HEK293 (cell line): ENCODE data around the gene DBNL.

Experiments used
- CTCF ChIP-seq: fragments of 450-650 bp; formaldehyde crosslinking; IDR thresholded peaks from 2 replicates; pipeline ENCODE4 v1.5.1; 2016; ENCODE audit warnings: missing biosample characterization, missing genetic modification characterization
- MEIS1 ChIP-seq: sonication (generic); formaldehyde crosslinking; IDR thresholded peaks from 2 replicates; pipeline ENCODE4 v1.8.1; 2022; ENCODE audit warnings: missing genetic modification reagents, mild to moderate bottlenecking, borderline replicate concordance
- REST ChIP-seq: fragments of 450-650 bp; formaldehyde crosslinking; IDR thresholded peaks from 2 replicates; pipeline ENCODE4 v1.5.1; 2016; ENCODE audit warnings: missing biosample characterization, missing genetic modification characterization
- TCF7L2 ChIP-seq: IDR thresholded peaks from 2 replicates; pipeline ENCODE4 v1.6.1; 2011; ENCODE audit warnings: low read depth, mild to moderate bottlenecking, inconsistent platforms, low read length, moderate library complexity, borderline replicate concordance
- ZNF558 ChIP-seq: fragments of 450-650 bp; formaldehyde crosslinking; IDR thresholded peaks from 2 replicates; pipeline ENCODE4 v1.5.1; 2016; ENCODE audit warnings: missing biosample characterization, missing genetic modification characterization
- TF ChIP-seq, protein P1 (sequence below): fragments of 450-650 bp; formaldehyde crosslinking; IDR thresholded peaks from 2 replicates; pipeline ENCODE4 v1.5.1; 2016; ENCODE audit warnings: missing biosample characterization, missing genetic modification characterization, borderline replicate concordance

DNA sequence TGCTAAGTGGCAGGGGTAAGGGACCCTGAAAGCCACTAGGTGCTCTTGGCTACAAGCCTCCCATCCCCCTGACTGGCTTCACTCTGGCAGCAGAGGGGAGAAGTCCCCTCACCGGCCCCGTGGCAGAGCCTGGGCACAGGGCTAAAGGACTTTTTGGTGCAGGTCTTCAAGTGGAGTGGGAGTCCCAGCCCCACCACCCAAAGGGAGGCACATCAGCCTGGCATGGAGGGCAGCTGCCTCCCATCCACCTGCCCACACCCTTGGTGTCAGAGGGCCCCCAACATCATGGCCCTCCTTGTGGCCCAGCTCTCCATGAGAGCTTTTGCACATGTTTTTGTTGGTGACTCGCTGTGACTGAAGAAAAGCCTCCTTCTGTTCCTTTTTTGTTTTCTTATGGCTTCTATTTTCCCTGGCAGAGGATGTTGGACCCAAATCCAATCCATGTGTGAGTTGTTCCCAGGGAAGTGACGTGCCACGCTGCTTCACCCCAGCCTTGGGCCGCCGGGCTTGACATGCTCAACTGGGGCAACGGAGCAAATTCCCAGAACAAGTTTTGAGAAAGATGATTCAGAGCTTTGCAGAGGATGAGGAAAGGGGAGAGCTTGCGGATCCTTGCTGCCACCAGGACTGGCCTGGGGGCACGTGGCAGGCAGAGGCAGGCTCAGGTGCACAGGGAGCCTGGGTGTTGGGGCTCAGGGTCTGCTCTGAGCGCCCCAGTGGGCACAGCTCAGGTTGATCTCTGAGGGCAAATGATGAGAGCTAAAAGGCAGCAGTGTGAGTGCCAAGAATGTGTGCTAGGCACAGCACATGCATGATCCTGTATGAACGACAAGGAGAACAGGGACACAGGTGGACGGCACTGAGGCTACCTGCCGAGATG is 57.7 kb downstream of the DBNL start:
- no peak for TF ChIP-seq MEIS1 (CRISPR knock-in tag)
- TF ChIP-seq, protein P1, sequence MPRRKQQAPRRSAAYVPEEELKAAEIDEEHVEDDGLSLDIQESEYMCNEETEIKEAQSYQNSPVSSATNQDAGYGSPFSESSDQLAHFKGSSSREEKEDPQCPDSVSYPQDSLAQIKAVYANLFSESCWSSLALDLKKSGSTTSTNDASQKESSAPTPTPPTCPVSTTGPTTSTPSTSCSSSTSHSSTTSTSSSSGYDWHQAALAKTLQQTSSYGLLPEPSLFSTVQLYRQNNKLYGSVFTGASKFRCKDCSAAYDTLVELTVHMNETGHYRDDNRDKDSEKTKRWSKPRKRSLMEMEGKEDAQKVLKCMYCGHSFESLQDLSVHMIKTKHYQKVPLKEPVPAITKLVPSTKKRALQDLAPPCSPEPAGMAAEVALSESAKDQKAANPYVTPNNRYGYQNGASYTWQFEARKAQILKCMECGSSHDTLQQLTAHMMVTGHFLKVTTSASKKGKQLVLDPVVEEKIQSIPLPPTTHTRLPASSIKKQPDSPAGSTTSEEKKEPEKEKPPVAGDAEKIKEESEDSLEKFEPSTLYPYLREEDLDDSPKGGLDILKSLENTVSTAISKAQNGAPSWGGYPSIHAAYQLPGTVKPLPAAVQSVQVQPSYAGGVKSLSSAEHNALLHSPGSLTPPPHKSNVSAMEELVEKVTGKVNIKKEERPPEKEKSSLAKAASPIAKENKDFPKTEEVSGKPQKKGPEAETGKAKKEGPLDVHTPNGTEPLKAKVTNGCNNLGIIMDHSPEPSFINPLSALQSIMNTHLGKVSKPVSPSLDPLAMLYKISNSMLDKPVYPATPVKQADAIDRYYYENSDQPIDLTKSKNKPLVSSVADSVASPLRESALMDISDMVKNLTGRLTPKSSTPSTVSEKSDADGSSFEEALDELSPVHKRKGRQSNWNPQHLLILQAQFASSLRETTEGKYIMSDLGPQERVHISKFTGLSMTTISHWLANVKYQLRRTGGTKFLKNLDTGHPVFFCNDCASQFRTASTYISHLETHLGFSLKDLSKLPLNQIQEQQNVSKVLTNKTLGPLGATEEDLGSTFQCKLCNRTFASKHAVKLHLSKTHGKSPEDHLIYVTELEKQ, result no peak
- TF ChIP-seq ZNF558 (tag by site-specific recombination), result no peak
- TF ChIP-seq TCF7L2, result no peak
- TF ChIP-seq CTCF (tag by site-specific recombination), result no peak
- no peak for TF ChIP-seq REST (tag by site-specific recombination)
